ENCODE data around the gene LEMD1.
"Not testable (repeated sequence)": the region's sequence is repeated elsewhere in the genome, so short reads cannot be mapped to it uniquely, and the experiment has no call there.

The LEMD1 gene

GRCh38 chr1:205445646-205445935 is 23.7 kb upstream of the LEMD1 start:
- DNase-seq = no peak

- DNase-seq = no peak
Measured at GRCh38 chr1:205444931-205445645, 23.2 kb upstream of the LEMD1 start.

GRCh38 chr1:205444300-205444930 is 22.6 kb upstream of the LEMD1 start:
- DNase-seq = no peak

GRCh38 chr1:205443585-205444299 is 21.9 kb upstream of the LEMD1 start:
- DNase-seq = no peak

- no peak for DNase-seq
Measured at GRCh38 chr1:205442051-205442725, 20.3 kb upstream of the LEMD1 start.

GRCh38 chr1:205441716-205442050 is 19.8 kb upstream of the LEMD1 start:
- no peak for DNase-seq

GRCh38 chr1:205441318-205441633 is 19.4 kb upstream of the LEMD1 start:
- no peak for DNase-seq

GRCh38 chr1:205440476-205441317 is 18.8 kb upstream of the LEMD1 start:
- peak; percentile 76 to 77 (median 76) for DNase-seq

GRCh38 chr1:205440121-205440475 is 18.2 kb upstream of the LEMD1 start:
- no peak for DNase-seq

- DNase-seq = peak; percentile 66 to 84 (median 72)
Measured at GRCh38 chr1:205438213-205439158, 16.6 kb upstream of the LEMD1 start.

- DNase-seq = no peak
Measured at GRCh38 chr1:205437570-205437969, 15.7 kb upstream of the LEMD1 start.

- DNase-seq = peak; percentile 22 to 37 (median 32)
Measured at GRCh38 chr1:205436776-205437410, 15.0 kb upstream of the LEMD1 start.

- DNase-seq = no peak
Measured at GRCh38 chr1:205435578-205436573, 14.0 kb upstream of the LEMD1 start.

- DNase-seq = no peak
Measured at GRCh38 chr1:205434738-205435137, 12.9 kb upstream of the LEMD1 start.

GRCh38 chr1:205432692-205433091 is 10.8 kb upstream of the LEMD1 start:
- DNase-seq = not testable (repeated sequence)

GRCh38 chr1:205432116-205432515 is 10.3 kb upstream of the LEMD1 start:
- DNase-seq = no peak

GRCh38 chr1:205430696-205431305 is 8.9 kb upstream of the LEMD1 start:
- peak; percentile 58 to 75 (median 59) for DNase-seq

- DNase-seq = no peak
Measured at GRCh38 chr1:205429762-205430695, 8.2 kb upstream of the LEMD1 start.

All from suppressor macrophage treated with lipopolysaccharide for 1 hour (primary cell).